ENCODE data around the gene DNAJC30. TPM values are rescaled to one million over a fixed set of nuclear protein-coding genes. Genes with fewer than 3 reads are reported as not detected.

The DNAJC30 gene
- polyA plus RNA-seq, 1 donor (not counting 4 experiments of a cell fraction or from before 2014, with no cell fraction given): 4.9 TPM

DNA sequence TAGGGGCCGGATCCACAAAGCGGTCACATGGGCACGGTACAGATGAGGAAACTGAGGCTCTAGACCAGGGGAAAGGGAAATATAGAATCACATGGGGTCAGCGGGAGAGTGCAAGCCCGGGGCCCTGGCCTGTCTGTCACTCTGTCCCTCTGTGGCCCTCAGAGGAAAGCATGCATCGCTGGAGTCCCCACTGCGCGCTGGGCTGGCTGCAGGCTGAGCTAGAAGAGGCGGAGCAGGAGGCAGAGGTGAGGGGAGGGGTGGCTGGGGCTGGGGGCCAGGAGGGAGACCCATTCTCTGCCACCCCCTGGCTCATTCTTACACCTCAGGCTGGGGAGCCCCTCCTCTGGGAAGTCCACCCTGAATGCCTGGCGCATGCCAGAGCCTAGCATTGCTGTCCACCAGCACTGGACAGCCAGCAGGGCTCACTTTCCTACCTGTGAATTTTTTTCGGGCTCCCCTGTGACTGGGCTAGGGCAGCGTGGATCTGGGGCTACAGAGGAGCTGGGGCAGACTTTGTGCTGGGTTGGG is 13.3 kb downstream of the DNAJC30 start:
- Histone ChIP-seq H3K27ac (ENCODE audit: control insufficient read depth, insufficient read depth, low read length) (no peak overlapping the region), H3K4me2 (ENCODE audit: control insufficient read depth, extremely low read depth, insufficient read depth, low read depth, low read length) (no peak overlapping the region), H3K4me1 (ENCODE audit: control insufficient read depth, extremely low read depth, insufficient read depth, low read length) (peaks cover 7% of the 10 kb centered on the region), H3K9ac (ENCODE audit: control insufficient read depth, extremely low read depth, insufficient read depth, low read length) (no peak overlapping the region), H2AFZ (ENCODE audit: control insufficient read depth, low read length) (no peak overlapping the region), H3K9me1 (ENCODE audit: control insufficient read depth, extremely low read depth, insufficient read depth, low read length) (no peaks in the 10 kb centered on the region), H3K27me3 (ENCODE audit: control insufficient read depth, extremely low read depth, insufficient read depth, low read length) (peaks cover 8% of the 10 kb centered on the region), H3K4me3 (ENCODE audit: control insufficient read depth in 2 of 3, extremely low read depth in 1 of 3, insufficient read depth in 2 of 3, low read depth in 1 of 3, low read length in 3 of 3) (no peak overlapping the region), H4K20me1 (ENCODE audit: control insufficient read depth, extremely low read depth, insufficient read depth, low read length) (peaks cover 3% of the 10 kb centered on the region), H3K9me3 (ENCODE audit: control insufficient read depth, low read depth, low read length) (no peaks in the 10 kb centered on the region), H3K79me2 (ENCODE audit: control insufficient read depth, insufficient read depth, low read length) (no peaks in the 10 kb centered on the region), H3K36me3 (ENCODE audit: control insufficient read depth in 2 of 2, extremely low read depth in 1 of 2, insufficient read depth in 2 of 2, low read length in 2 of 2) (no peaks in the 10 kb centered on the region)
- DNase-seq (ENCODE audit: low read depth, low spot score): no peak
- no peak for TF ChIP-seq EZH2 (IDR thresholded peaks at IDR 0.05; ENCODE audit: low read length)
- dilution Hi-C loops (cut with MboI; ENCODE audit: extremely low pct_ligation_motif_present, low sequenced_read_pairs): no loop called here
- FAIRE-seq: no peak

DNA sequence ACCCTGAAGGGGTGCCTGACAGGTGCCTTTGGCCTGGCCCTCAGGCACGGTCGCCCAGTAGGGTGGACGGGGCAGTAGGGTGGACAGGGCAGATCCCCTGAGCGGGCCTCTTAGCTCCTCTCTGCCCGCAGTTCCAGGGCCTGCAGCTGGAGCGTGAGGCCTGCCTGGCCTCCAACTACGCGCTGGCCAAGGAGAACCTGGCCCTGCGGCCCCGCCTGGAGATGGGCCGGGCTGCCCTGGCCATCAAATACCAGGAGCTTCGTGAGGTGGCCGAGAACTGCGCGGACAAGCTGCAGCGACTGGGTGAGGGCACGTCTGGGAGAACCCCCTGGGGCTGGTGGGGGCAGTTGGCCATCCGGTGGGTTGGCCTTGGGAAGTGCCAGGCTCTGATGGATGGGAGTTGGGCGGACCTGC is 14.0 kb downstream of the DNAJC30 start:
- H3K9ac ChIP-seq (ENCODE audit: control insufficient read depth, extremely low read depth, insufficient read depth, low read length): no peak overlapping the region
- no peak overlapping the region for H3K27ac ChIP-seq (ENCODE audit: control insufficient read depth, insufficient read depth, low read length)
- H3K9me3 ChIP-seq (ENCODE audit: control insufficient read depth, low read depth, low read length): no peaks in the 10 kb centered on the region
- H3K4me2 ChIP-seq (ENCODE audit: control insufficient read depth, extremely low read depth, insufficient read depth, low read depth, low read length): no peak overlapping the region
- no peaks in the 10 kb centered on the region for H4K20me1 ChIP-seq (ENCODE audit: control insufficient read depth, extremely low read depth, insufficient read depth, low read length)
- H3K27me3 ChIP-seq (ENCODE audit: control insufficient read depth, extremely low read depth, insufficient read depth, low read length): peaks cover 8% of the 10 kb centered on the region
- no peaks in the 10 kb centered on the region for H3K79me2 ChIP-seq (ENCODE audit: control insufficient read depth, insufficient read depth, low read length)
- H3K36me3 ChIP-seq (ENCODE audit: control insufficient read depth in 2 of 2, extremely low read depth in 1 of 2, insufficient read depth in 2 of 2, low read length in 2 of 2): no peaks in the 10 kb centered on the region
- FAIRE-seq: no peak
- peaks cover 7% of the 10 kb centered on the region for H3K4me1 ChIP-seq (ENCODE audit: control insufficient read depth, extremely low read depth, insufficient read depth, low read length)
- dilution Hi-C loops (cut with MboI; ENCODE audit: extremely low pct_ligation_motif_present, low sequenced_read_pairs): no loop called here
- no peak overlapping the region for H2AFZ ChIP-seq (ENCODE audit: control insufficient read depth, low read length)
- TF ChIP-seq, protein P1, sequence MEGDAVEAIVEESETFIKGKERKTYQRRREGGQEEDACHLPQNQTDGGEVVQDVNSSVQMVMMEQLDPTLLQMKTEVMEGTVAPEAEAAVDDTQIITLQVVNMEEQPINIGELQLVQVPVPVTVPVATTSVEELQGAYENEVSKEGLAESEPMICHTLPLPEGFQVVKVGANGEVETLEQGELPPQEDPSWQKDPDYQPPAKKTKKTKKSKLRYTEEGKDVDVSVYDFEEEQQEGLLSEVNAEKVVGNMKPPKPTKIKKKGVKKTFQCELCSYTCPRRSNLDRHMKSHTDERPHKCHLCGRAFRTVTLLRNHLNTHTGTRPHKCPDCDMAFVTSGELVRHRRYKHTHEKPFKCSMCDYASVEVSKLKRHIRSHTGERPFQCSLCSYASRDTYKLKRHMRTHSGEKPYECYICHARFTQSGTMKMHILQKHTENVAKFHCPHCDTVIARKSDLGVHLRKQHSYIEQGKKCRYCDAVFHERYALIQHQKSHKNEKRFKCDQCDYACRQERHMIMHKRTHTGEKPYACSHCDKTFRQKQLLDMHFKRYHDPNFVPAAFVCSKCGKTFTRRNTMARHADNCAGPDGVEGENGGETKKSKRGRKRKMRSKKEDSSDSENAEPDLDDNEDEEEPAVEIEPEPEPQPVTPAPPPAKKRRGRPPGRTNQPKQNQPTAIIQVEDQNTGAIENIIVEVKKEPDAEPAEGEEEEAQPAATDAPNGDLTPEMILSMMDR (optimal IDR thresholded peaks at IDR 0.05 in 1 of 3, IDR thresholded peaks at IDR 0.05 in 1 of 3, conservative IDR thresholded peaks at IDR 0.05 in 1 of 3; ENCODE audit: extremely low read depth in 1 of 3, insufficient read depth in 2 of 3, low read length in 3 of 3): no peak
- no peak for TF ChIP-seq EZH2 (IDR thresholded peaks at IDR 0.05; ENCODE audit: low read length)
- H3K4me3 ChIP-seq (ENCODE audit: control insufficient read depth in 2 of 3, extremely low read depth in 1 of 3, insufficient read depth in 2 of 3, low read depth in 1 of 3, low read length in 3 of 3): no peak overlapping the region
- DNase-seq (ENCODE audit: low read depth, low spot score): no peak
- no peaks in the 10 kb centered on the region for H3K9me1 ChIP-seq (ENCODE audit: control insufficient read depth, extremely low read depth, insufficient read depth, low read length)

DNA sequence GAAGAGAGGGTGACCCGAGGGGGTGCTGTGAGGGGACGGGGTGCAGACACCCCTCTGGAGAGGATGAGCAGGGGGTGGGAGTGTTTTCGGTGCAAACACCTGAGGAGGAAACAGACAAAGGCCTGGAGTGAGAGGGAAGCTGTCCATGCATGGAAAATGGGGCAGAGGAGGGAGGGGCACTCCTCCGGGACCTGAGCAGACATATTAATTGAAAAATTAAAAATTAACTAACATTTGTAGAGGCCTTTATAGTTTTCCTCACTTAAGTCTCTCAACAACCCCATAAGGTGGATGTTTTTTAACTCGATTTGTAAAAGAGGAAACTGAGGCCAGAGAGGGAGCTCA is 14.4 kb downstream of the DNAJC30 start:
- Histone ChIP-seq H3K4me3 (ENCODE audit: control insufficient read depth in 2 of 3, extremely low read depth in 1 of 3, insufficient read depth in 2 of 3, low read depth in 1 of 3, low read length in 3 of 3) (peak overlapping the region in 2 of 3 experiments; percentile 59 to 71), H3K4me1 (ENCODE audit: control insufficient read depth, extremely low read depth, insufficient read depth, low read length) (peaks cover 7% of the 10 kb centered on the region), H4K20me1 (ENCODE audit: control insufficient read depth, extremely low read depth, insufficient read depth, low read length) (peaks cover 1% of the 10 kb centered on the region), H3K27ac (ENCODE audit: control insufficient read depth, insufficient read depth, low read length) (no peak overlapping the region), H3K9me1 (ENCODE audit: control insufficient read depth, extremely low read depth, insufficient read depth, low read length) (no peaks in the 10 kb centered on the region), H3K27me3 (ENCODE audit: control insufficient read depth, extremely low read depth, insufficient read depth, low read length) (peaks cover 8% of the 10 kb centered on the region), H3K36me3 (ENCODE audit: control insufficient read depth in 2 of 2, extremely low read depth in 1 of 2, insufficient read depth in 2 of 2, low read length in 2 of 2) (no peaks in the 10 kb centered on the region), H3K9ac (ENCODE audit: control insufficient read depth, extremely low read depth, insufficient read depth, low read length) (peak overlapping the region; percentile 30), H3K79me2 (ENCODE audit: control insufficient read depth, insufficient read depth, low read length) (no peaks in the 10 kb centered on the region), H3K4me2 (ENCODE audit: control insufficient read depth, extremely low read depth, insufficient read depth, low read depth, low read length) (peak overlapping the region; percentile 66), H2AFZ (ENCODE audit: control insufficient read depth, low read length) (no peak overlapping the region), H3K9me3 (ENCODE audit: control insufficient read depth, low read depth, low read length) (no peaks in the 10 kb centered on the region)
- no peak for TF ChIP-seq EZH2 (IDR thresholded peaks at IDR 0.05; ENCODE audit: low read length)
- TF ChIP-seq, protein P1 (optimal IDR thresholded peaks at IDR 0.05 in 1 of 3, IDR thresholded peaks at IDR 0.05 in 1 of 3, conservative IDR thresholded peaks at IDR 0.05 in 1 of 3; ENCODE audit: extremely low read depth in 1 of 3, insufficient read depth in 2 of 3, low read length in 3 of 3): no peak
- no peak for DNase-seq (ENCODE audit: low read depth, low spot score)
- dilution Hi-C loops (cut with MboI; ENCODE audit: extremely low pct_ligation_motif_present, low sequenced_read_pairs): no loop called here
- FAIRE-seq: no peak
